ENCODE data around the gene C10orf53. TPM values are rescaled to one million over a fixed set of nuclear protein-coding genes. Genes with fewer than 3 reads are reported as not detected.

C10orf53 gene
- total RNA-seq, 3 donors from 2014 or later = not detected

- Histone ChIP-seq H3K27ac (no peak overlapping the region), H3K4me3 (no peak overlapping the region), H3K9me3 (peaks cover 0 to 10% of the 10 kb centered on the region in 2 donors), H3K36me3 (no peaks in the 10 kb centered on the region), H3K4me1 (no peaks in the 10 kb centered on the region), H3K27me3 (peaks cover 0 to 37% of the 10 kb centered on the region in 2 donors)
- intact Hi-C loops (cut with DNase I; ENCODE audit: low total_unique reads) = no loop called here
- DNase-seq (ENCODE audit: low spot score in 2 of 2) = no peak
- TF ChIP-seq POLR2A (IDR thresholded peaks at IDR 0.05) = no peak
- no peak for TF ChIP-seq CTCF (IDR thresholded peaks at IDR 0.05)
- no peak for TF ChIP-seq POLR2AphosphoS5 (IDR thresholded peaks at IDR 0.05)
Observed at GRCh38 chr10:49688261-49688846, 8.9 kb downstream of the C10orf53 start.

GRCh38 chr10:49688920-49689319 lies 9.5 kb downstream of the C10orf53 start:
- intact Hi-C loops (cut with DNase I; ENCODE audit: low total_unique reads) = no loop called here
- no peaks in the 10 kb centered on the region for H3K4me1 ChIP-seq
- H3K27me3 ChIP-seq = peaks cover 0 to 37% of the 10 kb centered on the region in 2 donors
- H3K27ac ChIP-seq = no peak overlapping the region
- DNase-seq (ENCODE audit: low spot score in 2 of 2) = no peak
- no peak overlapping the region for H3K4me3 ChIP-seq
- TF ChIP-seq CTCF (IDR thresholded peaks at IDR 0.05) = no peak
- TF ChIP-seq POLR2A (IDR thresholded peaks at IDR 0.05) = no peak
- no peak for TF ChIP-seq POLR2AphosphoS5 (IDR thresholded peaks at IDR 0.05)
- H3K9me3 ChIP-seq = peaks cover 0 to 10% of the 10 kb centered on the region in 2 donors
- no peaks in the 10 kb centered on the region for H3K36me3 ChIP-seq

- H3K9me3 ChIP-seq = peaks cover 0 to 10% of the 10 kb centered on the region in 2 donors
- H3K4me1 ChIP-seq = no peaks in the 10 kb centered on the region
- DNase-seq (ENCODE audit: low spot score in 2 of 2) = no peak
- H3K27me3 ChIP-seq = peaks cover 0 to 42% of the 10 kb centered on the region in 2 donors
- no peak overlapping the region for H3K27ac ChIP-seq
- no peaks in the 10 kb centered on the region for H3K36me3 ChIP-seq
- TF ChIP-seq POLR2AphosphoS5 (IDR thresholded peaks at IDR 0.05) = no peak
- no peak for TF ChIP-seq CTCF (IDR thresholded peaks at IDR 0.05)
- no peak for TF ChIP-seq POLR2A (IDR thresholded peaks at IDR 0.05)
- intact Hi-C loops (cut with DNase I; ENCODE audit: low total_unique reads) = no loop called here
- no peak overlapping the region for H3K4me3 ChIP-seq
Observed at GRCh38 chr10:49689882-49690510, 10.5 kb downstream of the C10orf53 start.

GRCh38 chr10:49690698-49691356 lies 11.4 kb downstream of the C10orf53 start:
- Histone ChIP-seq H3K27me3 (peaks cover 0 to 46% of the 10 kb centered on the region in 2 donors), H3K36me3 (no peaks in the 10 kb centered on the region), H3K4me3 (no peak overlapping the region), H3K4me1 (no peaks in the 10 kb centered on the region), H3K9me3 (peaks cover 0 to 10% of the 10 kb centered on the region in 2 donors), H3K27ac (no peak overlapping the region)
- no peak for DNase-seq (ENCODE audit: low spot score in 2 of 2)
- TF ChIP-seq POLR2AphosphoS5 (IDR thresholded peaks at IDR 0.05) (no peak), CTCF (IDR thresholded peaks at IDR 0.05) (no peak), POLR2A (IDR thresholded peaks at IDR 0.05) (no peak)
- intact Hi-C loops (cut with DNase I; ENCODE audit: low total_unique reads) = no loop called here

- H3K27me3 ChIP-seq = peaks cover 0 to 46% of the 10 kb centered on the region in 2 donors
- no peak overlapping the region for H3K27ac ChIP-seq
- H3K36me3 ChIP-seq = no peaks in the 10 kb centered on the region
- no peaks in the 10 kb centered on the region for H3K4me1 ChIP-seq
- H3K4me3 ChIP-seq = no peak overlapping the region
- no peak for DNase-seq (ENCODE audit: low spot score in 2 of 2)
- peaks cover 0 to 6% of the 10 kb centered on the region in 2 donors for H3K9me3 ChIP-seq
- no peak for TF ChIP-seq CTCF (IDR thresholded peaks at IDR 0.05)
- TF ChIP-seq POLR2AphosphoS5 (IDR thresholded peaks at IDR 0.05) = no peak
- no peak for TF ChIP-seq POLR2A (IDR thresholded peaks at IDR 0.05)
- intact Hi-C loops (cut with DNase I; ENCODE audit: low total_unique reads) = no loop called here
Observed at GRCh38 chr10:49691588-49691987, 12.1 kb downstream of the C10orf53 start.
